ENCODE results near the gene SYT7.

DNA sequence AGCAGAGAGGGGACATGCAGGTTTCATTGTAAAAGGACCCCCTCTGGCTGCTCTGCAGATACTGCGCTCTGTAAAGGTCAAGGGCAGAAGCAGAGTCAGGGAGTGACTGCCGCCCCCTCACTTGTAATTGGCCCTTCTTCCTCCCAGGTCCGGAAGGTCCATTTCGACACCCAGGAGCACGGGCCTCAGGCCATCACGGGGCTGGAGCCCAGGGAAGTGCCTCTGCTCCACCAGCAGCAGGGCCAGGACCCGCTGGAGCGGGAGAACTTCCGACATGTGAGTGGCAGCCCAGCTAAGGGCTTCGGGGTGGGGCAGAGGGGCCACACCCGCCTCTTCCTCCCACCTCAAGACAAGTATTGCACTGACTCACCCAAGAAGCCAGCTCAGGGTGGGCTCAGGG is 96.3 kb downstream of the SYT7 start:
- no peak for TF ChIP-seq EZH2 (IDR thresholded peaks at IDR 0.05)
- no peak for TF ChIP-seq POLR2AphosphoS5 (IDR thresholded peaks at IDR 0.05; ENCODE audit: borderline replicate concordance, low read depth, low read length)
